Gastroesophageal sphincter (tissue), 4 donors: Measurements from ENCODE around the gene RBP3. TPM values are rescaled to one million over a fixed set of nuclear protein-coding genes. Genes with fewer than 3 reads are reported as not detected.

Source experiments
- ATAC-seq: fragments of 150-250 bp; one replicate; pipeline ENCODE4 v1.9.1; 2016; ENCODE audit warnings: mild to moderate bottlenecking, moderate library complexity
- H3K27ac ChIP-seq, 4 donors: fragments of 200-600 bp; sonication (generic) in 3 of 4; 1 replicate in 3 of 4; 2 replicates in 1 of 4; pipeline ENCODE4 v1.5.1; 2016 to 2019
- H3K27me3 ChIP-seq: fragments of 200-600 bp; sonication (generic); one replicate; pipeline ENCODE4 v1.5.1; 2019
- H3K36me3 ChIP-seq, 2 donors: fragments of 200-600 bp; sonication (generic); one replicate each; pipeline ENCODE4 v1.5.1; 2019; ENCODE audit warnings: control low read depth in 1 of 2
- H3K4me1 ChIP-seq, 3 donors: fragments of 200-600 bp; sonication (generic); 1 replicate in 2 of 3; 2 replicates in 1 of 3; pipeline ENCODE4 v1.5.1; 2016 to 2019; ENCODE audit warnings: control low read depth in 2 of 3
- H3K4me3 ChIP-seq, 2 donors: fragments of 200-600 bp; sonication (generic); one replicate each; pipeline ENCODE4 v1.5.1; 2019; ENCODE audit warnings: mild to moderate bottlenecking in 1 of 2, moderate library complexity in 1 of 2
- H3K9me3 ChIP-seq, 3 donors: fragments of 200-600 bp; sonication (generic); one replicate each; pipeline ENCODE4 v1.5.1; 2017 to 2019; ENCODE audit warnings: control low read depth in 2 of 3
- EP300 ChIP-seq: sonication (generic); formaldehyde crosslinking; IDR thresholded peaks from one replicate; pipeline ENCODE4 v1.6.1; 2017; ENCODE audit warnings: antibody characterized with exemption, mild to moderate bottlenecking
- POLR2A ChIP-seq, 2 donors: fragments of 450-650 bp; IDR thresholded peaks; one replicate each; pipeline ENCODE4 v1.6.1; 2017; ENCODE audit warnings: antibody characterized with exemption in 2 of 2, mild to moderate bottlenecking in 2 of 2, moderate library complexity in 1 of 2
- POLR2AphosphoS5 ChIP-seq: sonication (generic); formaldehyde crosslinking; IDR thresholded peaks from one replicate; pipeline ENCODE4 v1.6.1; 2017; ENCODE audit warnings: antibody characterized with exemption
- WGBS, 2 donors: methylation state at CpG; one replicate each; pipeline ENCODE4 v1.1.5; 2018; ENCODE audit warnings: low coverage in 1 of 2; 5-methylcytosine and 5-hydroxymethylcytosine counted together
- total RNA-seq, 4 donors: library from RNA; depleted of rRNA; stranded (reverse); fragments of >200 nt; gene quantifications; one replicate each; pipeline ENCODE4 v1.1.0, GENCODE V29; 2016
- TF ChIP-seq, protein P1 (sequence below), 4 experiments: fragments of 200-600 bp in 2 of 4; fragments of 450-650 bp in 2 of 4; sonication (generic) in 1 of 4; IDR thresholded peaks; one replicate each; pipeline ENCODE4 v1.5.1; 2017 to 2019; ENCODE audit warnings: antibody characterized with exemption in 4 of 4, mild to moderate bottlenecking in 2 of 4, moderate library complexity in 2 of 4

RBP3 gene
- total RNA-seq, 4 donors from 2014 or later: not detected

DNA sequence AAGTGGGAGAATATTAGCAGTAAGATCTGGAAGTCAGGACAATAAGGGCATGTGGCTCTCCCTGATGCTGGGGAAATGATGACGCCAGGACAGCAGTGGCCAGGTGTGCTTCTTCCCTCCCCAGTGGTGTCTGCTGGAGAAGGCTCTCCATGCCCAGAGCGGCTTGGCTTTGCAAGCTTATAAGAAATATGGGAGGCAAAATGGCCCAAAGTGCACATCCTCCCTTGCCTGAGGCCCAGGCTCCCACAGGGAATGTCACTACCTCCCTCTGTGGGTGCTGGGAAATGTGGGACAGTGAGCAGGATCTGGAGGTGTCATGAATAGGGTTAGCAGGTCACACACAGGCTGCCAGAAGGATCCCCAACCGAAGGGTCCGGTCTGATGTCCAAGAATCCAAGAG lies 53.0 kb downstream of the RBP3 start:
- WGBS, 2 donors: no CpG with 5 or more reads among the region's 4 CpGs
- peaks cover 0 to 21% (median 13%) of the 10 kb centered on the region in 3 donors for H3K4me1 ChIP-seq
- TF ChIP-seq, protein P1, sequence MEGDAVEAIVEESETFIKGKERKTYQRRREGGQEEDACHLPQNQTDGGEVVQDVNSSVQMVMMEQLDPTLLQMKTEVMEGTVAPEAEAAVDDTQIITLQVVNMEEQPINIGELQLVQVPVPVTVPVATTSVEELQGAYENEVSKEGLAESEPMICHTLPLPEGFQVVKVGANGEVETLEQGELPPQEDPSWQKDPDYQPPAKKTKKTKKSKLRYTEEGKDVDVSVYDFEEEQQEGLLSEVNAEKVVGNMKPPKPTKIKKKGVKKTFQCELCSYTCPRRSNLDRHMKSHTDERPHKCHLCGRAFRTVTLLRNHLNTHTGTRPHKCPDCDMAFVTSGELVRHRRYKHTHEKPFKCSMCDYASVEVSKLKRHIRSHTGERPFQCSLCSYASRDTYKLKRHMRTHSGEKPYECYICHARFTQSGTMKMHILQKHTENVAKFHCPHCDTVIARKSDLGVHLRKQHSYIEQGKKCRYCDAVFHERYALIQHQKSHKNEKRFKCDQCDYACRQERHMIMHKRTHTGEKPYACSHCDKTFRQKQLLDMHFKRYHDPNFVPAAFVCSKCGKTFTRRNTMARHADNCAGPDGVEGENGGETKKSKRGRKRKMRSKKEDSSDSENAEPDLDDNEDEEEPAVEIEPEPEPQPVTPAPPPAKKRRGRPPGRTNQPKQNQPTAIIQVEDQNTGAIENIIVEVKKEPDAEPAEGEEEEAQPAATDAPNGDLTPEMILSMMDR (IDR thresholded peaks at IDR 0.05): no peak
- TF ChIP-seq POLR2A (IDR thresholded peaks at IDR 0.05): no peak
- no peak overlapping the region for H3K27ac ChIP-seq
- H3K4me3 ChIP-seq: no peak overlapping the region
- H3K9me3 ChIP-seq: peaks cover 0 to 5% (median 0%) of the 10 kb centered on the region in 3 donors
- ATAC-seq: no peak
- H3K27me3 ChIP-seq: no peaks in the 10 kb centered on the region
- no peaks in the 10 kb centered on the region for H3K36me3 ChIP-seq

DNA sequence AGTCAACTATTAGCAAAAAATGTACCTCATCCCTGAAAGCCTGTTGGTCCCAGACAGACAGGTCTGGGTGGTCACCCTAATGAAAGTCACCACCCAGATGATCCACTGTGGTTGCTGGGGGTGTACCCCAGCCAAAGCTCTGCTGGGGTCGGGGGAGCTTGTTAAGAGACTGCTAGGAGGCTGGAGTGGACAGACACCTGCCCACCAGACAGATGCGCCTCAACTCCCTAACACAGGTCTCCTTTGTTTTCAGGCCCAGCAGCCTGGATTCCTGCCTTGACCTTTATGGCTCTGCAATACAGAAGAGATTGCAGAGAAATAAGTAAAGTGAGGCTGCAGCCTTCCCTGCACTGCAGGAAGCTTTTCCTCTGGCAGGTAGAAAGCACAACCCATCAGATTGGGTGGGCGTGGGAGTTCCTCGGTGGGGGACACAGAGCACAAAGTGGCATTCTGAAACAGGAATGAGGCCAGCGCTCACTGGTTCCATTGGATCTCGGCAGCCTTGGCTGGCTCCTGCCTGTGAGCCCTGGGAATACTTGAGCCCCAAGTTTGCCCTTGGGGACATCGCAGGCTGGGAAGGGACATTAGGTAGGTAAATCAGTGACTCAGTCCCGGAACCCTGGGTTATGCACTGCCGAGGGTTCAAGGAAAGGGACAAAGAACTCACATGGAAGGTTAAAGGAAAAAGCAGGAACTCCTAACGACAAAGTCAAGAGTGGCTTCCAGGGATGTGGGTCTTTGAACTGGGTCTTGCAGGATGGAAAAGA lies 53.9 kb downstream of the RBP3 start:
- no peak for ATAC-seq
- Histone ChIP-seq H3K4me3 (no peak overlapping the region), H3K36me3 (no peaks in the 10 kb centered on the region), H3K27me3 (no peaks in the 10 kb centered on the region), H3K27ac (peak overlapping the region in 1 of 4 donors; percentile 1), H3K9me3 (peaks cover 0 to 5% (median 0%) of the 10 kb centered on the region in 3 donors), H3K4me1 (peaks cover 0 to 21% (median 13%) of the 10 kb centered on the region in 3 donors)
- TF ChIP-seq POLR2A (IDR thresholded peaks at IDR 0.05) (no peak), EP300 (no peak), POLR2AphosphoS5 (no peak)
- TF ChIP-seq, protein P1 (IDR thresholded peaks at IDR 0.05): no peak
- WGBS, 2 donors: 96% methylated on average over 3 to 6 of the region's 10 CpGs

- Histone ChIP-seq H3K27ac (peak overlapping the region in 2 of 4 donors; percentile 1 to 43), H3K4me3 (no peak overlapping the region), H3K4me1 (peaks cover 0 to 21% (median 13%) of the 10 kb centered on the region in 3 donors), H3K36me3 (no peaks in the 10 kb centered on the region), H3K27me3 (no peaks in the 10 kb centered on the region), H3K9me3 (peaks cover 0 to 5% (median 0%) of the 10 kb centered on the region in 3 donors)
- TF ChIP-seq EP300 (no peak), POLR2A (IDR thresholded peaks at IDR 0.05) (no peak), POLR2AphosphoS5 (peak; percentile 39)
- TF ChIP-seq, protein P1 (IDR thresholded peaks at IDR 0.05): no peak
- peak; percentile 89 for ATAC-seq
- 32 to 50% methylated on average over 4 of the region's 4 CpGs for WGBS, 2 donors
Observed at GRCh38 chr10:47402641-47403301, 54.6 kb downstream of the RBP3 start.

DNA sequence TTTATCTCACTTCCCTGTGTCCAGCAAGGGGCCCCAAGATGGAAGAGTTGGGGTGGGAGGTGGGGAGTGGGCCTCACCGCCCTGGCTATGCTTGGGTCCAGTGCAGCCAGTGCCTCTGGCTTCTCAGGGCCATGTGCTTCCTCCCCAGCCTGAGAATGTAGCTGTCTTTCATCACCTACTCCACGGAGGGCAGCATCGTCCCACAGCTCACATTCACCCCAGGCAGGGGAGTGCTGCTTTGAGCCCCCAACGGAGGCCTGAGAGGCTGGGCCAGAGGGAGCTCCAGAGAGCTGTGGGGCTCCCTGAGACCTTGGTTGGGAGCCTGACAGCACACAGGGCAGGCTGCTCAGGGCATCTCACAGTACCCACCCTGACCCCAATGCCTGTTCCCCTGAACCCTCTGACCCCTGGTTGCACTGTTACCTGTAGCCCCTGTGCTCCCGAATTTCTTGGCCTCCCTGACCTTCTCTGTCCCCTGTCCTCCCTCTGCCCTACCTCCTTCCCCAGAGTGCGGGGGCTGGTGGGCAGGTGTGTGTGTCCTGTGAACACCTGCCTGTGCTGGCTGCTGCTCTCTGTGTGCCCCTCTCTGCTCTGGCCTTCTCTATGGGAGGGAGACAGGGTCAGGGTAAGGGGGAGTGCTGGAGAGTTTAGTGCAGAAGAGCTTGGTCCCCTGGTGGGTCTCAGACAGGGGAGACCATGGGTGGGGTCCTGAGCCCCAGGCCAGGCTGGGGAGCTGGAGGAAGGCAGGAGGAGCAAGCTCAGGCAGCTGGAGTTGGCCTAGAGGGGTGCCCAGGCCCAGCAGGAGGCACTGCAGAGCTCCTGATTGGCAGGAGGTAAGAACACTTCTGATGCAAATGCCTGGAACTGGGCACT lies 55.5 kb downstream of the RBP3 start:
- no peak for ATAC-seq
- no peaks in the 10 kb centered on the region for H3K27me3 ChIP-seq
- WGBS, 2 donors: no CpG with 5 or more reads among the region's 6 CpGs
- H3K9me3 ChIP-seq: peaks cover 0 to under 1% (median 0%) of the 10 kb centered on the region in 3 donors
- TF ChIP-seq EP300: no peak
- no peak for TF ChIP-seq POLR2A (IDR thresholded peaks at IDR 0.05)
- TF ChIP-seq POLR2AphosphoS5: no peak
- peaks cover 0 to 21% (median 13%) of the 10 kb centered on the region in 3 donors for H3K4me1 ChIP-seq
- H3K36me3 ChIP-seq: no peaks in the 10 kb centered on the region
- H3K27ac ChIP-seq: peak overlapping the region in 1 of 4 donors; percentile 44
- H3K4me3 ChIP-seq: no peak overlapping the region

- H3K9me3 ChIP-seq: no peaks in the 10 kb centered on the region
- ATAC-seq: no peak
- WGBS, 2 donors: 100% methylated on average over 2 of the region's 6 CpGs; no CpG with 5 or more reads in 1 of the 2 donors
- peaks cover 0 to 21% (median 13%) of the 10 kb centered on the region in 3 donors for H3K4me1 ChIP-seq
- H3K36me3 ChIP-seq: no peaks in the 10 kb centered on the region
- no peak overlapping the region for H3K4me3 ChIP-seq
- H3K27me3 ChIP-seq: no peaks in the 10 kb centered on the region
- TF ChIP-seq, protein P1 (IDR thresholded peaks at IDR 0.05): no peak
- no peak for TF ChIP-seq POLR2AphosphoS5
- no peak for TF ChIP-seq EP300
- no peak for TF ChIP-seq POLR2A (IDR thresholded peaks at IDR 0.05)
- no peak overlapping the region for H3K27ac ChIP-seq
Observed at GRCh38 chr10:47404446-47404845, 56.3 kb downstream of the RBP3 start.
